Measurements from ENCODE around the gene TSKS.

Gene TSKS

GRCh38 chr19:49755956-49756355 lies 7.2 kb downstream of the TSKS start:
- Histone ChIP-seq H3K4me3 (ENCODE audit: low read length, poor library complexity, severe bottlenecking) (no peak overlapping the region), H4K20me1 (ENCODE audit: insufficient read depth, low read length, poor library complexity, severe bottlenecking) (no peaks in the 10 kb centered on the region), H3F3A (ENCODE audit: low read depth) (no peaks in the 10 kb centered on the region), H3K79me2 (ENCODE audit: insufficient read depth, low read length) (no peaks in the 10 kb centered on the region), H2AFZ (ENCODE audit: low read length) (no peak overlapping the region), H3K27me3 (ENCODE audit: insufficient read depth, low read length, poor library complexity, severe bottlenecking) (no peaks in the 10 kb centered on the region), H3K9me3 (ENCODE audit: insufficient read depth, low read depth, low read length) (peaks cover 5% of the 10 kb centered on the region; the same call in 1 of the 2 replicates), H3K9me2 (replicated peaks; ENCODE audit: low read depth, low read length) (no peaks in the 10 kb centered on the region), H3K9ac (ENCODE audit: low read depth, low read length, poor library complexity, severe bottlenecking) (no peak overlapping the region), H3K4me2 (ENCODE audit: low read depth, low read length, poor library complexity, severe bottlenecking) (no peak overlapping the region), H3K36me3 (ENCODE audit: insufficient read depth, low read length) (no peaks in the 10 kb centered on the region), H3K4me1 (ENCODE audit: insufficient read depth, low read length, poor library complexity, severe bottlenecking) (no peaks in the 10 kb centered on the region)
- TF ChIP-seq CTCF (conservative IDR thresholded peaks at IDR 0.05; ENCODE audit: low read length) (no peak), EZH2phosphoT487 (IDR thresholded peaks at IDR 0.05; ENCODE audit: borderline replicate concordance) (no peak)

- H2AFZ ChIP-seq (ENCODE audit: low read length) = no peak overlapping the region
- no peak overlapping the region for H3K4me2 ChIP-seq (ENCODE audit: low read depth, low read length, poor library complexity, severe bottlenecking)
- no peaks in the 10 kb centered on the region for H4K20me1 ChIP-seq (ENCODE audit: insufficient read depth, low read length, poor library complexity, severe bottlenecking)
- H3K36me3 ChIP-seq (ENCODE audit: insufficient read depth, low read length) = no peaks in the 10 kb centered on the region
- H3K9me2 ChIP-seq (replicated peaks; ENCODE audit: low read depth, low read length) = no peaks in the 10 kb centered on the region
- no peaks in the 10 kb centered on the region for H3F3A ChIP-seq (ENCODE audit: low read depth)
- H3K27me3 ChIP-seq (ENCODE audit: insufficient read depth, low read length, poor library complexity, severe bottlenecking) = no peaks in the 10 kb centered on the region
- H3K9me3 ChIP-seq (ENCODE audit: insufficient read depth, low read depth, low read length) = peaks cover 5% of the 10 kb centered on the region; the same call in 1 of the 2 replicates
- no peaks in the 10 kb centered on the region for H3K4me1 ChIP-seq (ENCODE audit: insufficient read depth, low read length, poor library complexity, severe bottlenecking)
- no peak overlapping the region for H3K4me3 ChIP-seq (ENCODE audit: low read length, poor library complexity, severe bottlenecking)
- no peaks in the 10 kb centered on the region for H3K79me2 ChIP-seq (ENCODE audit: insufficient read depth, low read length)
- H3K9ac ChIP-seq (ENCODE audit: low read depth, low read length, poor library complexity, severe bottlenecking) = no peak overlapping the region
- TF ChIP-seq CTCF (conservative IDR thresholded peaks at IDR 0.05; ENCODE audit: low read length) (no peak), EZH2phosphoT487 (IDR thresholded peaks at IDR 0.05; ENCODE audit: borderline replicate concordance) (no peak)
Observed at GRCh38 chr19:49752701-49753100, 10.4 kb downstream of the TSKS start.

GRCh38 chr19:49749771-49750170 lies 13.3 kb downstream of the TSKS start:
- Histone ChIP-seq H3K9me2 (replicated peaks; ENCODE audit: low read depth, low read length) (no peaks in the 10 kb centered on the region), H3K79me2 (ENCODE audit: insufficient read depth, low read length) (no peaks in the 10 kb centered on the region), H3K9me3 (ENCODE audit: insufficient read depth, low read depth, low read length) (peaks cover 5% of the 10 kb centered on the region; the same call in 1 of the 2 replicates), H3K4me1 (ENCODE audit: insufficient read depth, low read length, poor library complexity, severe bottlenecking) (no peaks in the 10 kb centered on the region), H3K36me3 (ENCODE audit: insufficient read depth, low read length) (no peaks in the 10 kb centered on the region), H3K9ac (ENCODE audit: low read depth, low read length, poor library complexity, severe bottlenecking) (no peak overlapping the region), H3F3A (ENCODE audit: low read depth) (no peaks in the 10 kb centered on the region), H3K27me3 (ENCODE audit: insufficient read depth, low read length, poor library complexity, severe bottlenecking) (no peaks in the 10 kb centered on the region), H2AFZ (ENCODE audit: low read length) (no peak overlapping the region), H3K4me3 (ENCODE audit: low read length, poor library complexity, severe bottlenecking) (no peak overlapping the region), H3K4me2 (ENCODE audit: low read depth, low read length, poor library complexity, severe bottlenecking) (no peak overlapping the region), H4K20me1 (ENCODE audit: insufficient read depth, low read length, poor library complexity, severe bottlenecking) (no peaks in the 10 kb centered on the region)
- no peak for TF ChIP-seq CTCF (conservative IDR thresholded peaks at IDR 0.05; ENCODE audit: low read length)
- TF ChIP-seq EZH2phosphoT487 (IDR thresholded peaks at IDR 0.05; ENCODE audit: borderline replicate concordance) = no peak

Data from Loucy (cell line).